Medulla oblongata (tissue), 1 donor: ENCODE results near the gene ZCCHC24.
"Not testable (repeated sequence)": the region's sequence is repeated elsewhere in the genome, so short reads cannot be mapped to it uniquely, and the experiment has no call there.

Experiments
- DNase-seq: peaks from one replicate; pipeline ENCODE4 v3.0.0-alpha.2; 2015; ENCODE audit errors: extremely low spot score

The ZCCHC24 gene

GRCh38 chr10:79346388-79347225, 98.8 kb downstream of the ZCCHC24 start:
- DNase-seq: no peak

- no peak for DNase-seq
Measured at GRCh38 chr10:79346012-79346340, 99.4 kb downstream of the ZCCHC24 start.

GRCh38 chr10:79345241-79346011, 100.0 kb downstream of the ZCCHC24 start:
- DNase-seq: no peak

GRCh38 chr10:79344502-79345195, 100.8 kb downstream of the ZCCHC24 start:
- no peak for DNase-seq

GRCh38 chr10:79342811-79343561, 102.4 kb downstream of the ZCCHC24 start:
- DNase-seq: no peak

GRCh38 chr10:79342295-79342761, 103.1 kb downstream of the ZCCHC24 start:
- no peak for DNase-seq

- no peak for DNase-seq
Measured at GRCh38 chr10:79340646-79341244, 104.7 kb downstream of the ZCCHC24 start.

GRCh38 chr10:79339266-79339665, 106.2 kb downstream of the ZCCHC24 start:
- no peak for DNase-seq

GRCh38 chr10:79337783-79338469, 107.5 kb downstream of the ZCCHC24 start:
- DNase-seq: not testable (repeated sequence)

- no peak for DNase-seq
Measured at GRCh38 chr10:79336739-79337138, 108.7 kb downstream of the ZCCHC24 start.

GRCh38 chr10:79336276-79336675, 109.1 kb downstream of the ZCCHC24 start:
- peak; percentile 30 for DNase-seq

- DNase-seq: peak; percentile 98
Measured at GRCh38 chr10:79335470-79336235, 109.8 kb downstream of the ZCCHC24 start.

GRCh38 chr10:79335094-79335469, 110.3 kb downstream of the ZCCHC24 start:
- DNase-seq: peak; percentile 88

- peak; percentile 41 for DNase-seq
Measured at GRCh38 chr10:79334573-79334972, 110.9 kb downstream of the ZCCHC24 start.

- DNase-seq: no peak
Measured at GRCh38 chr10:79333513-79333912, 111.9 kb downstream of the ZCCHC24 start.

- DNase-seq: not testable (repeated sequence)
Measured at GRCh38 chr10:79332610-79333315, 112.7 kb downstream of the ZCCHC24 start.
